Liver (tissue), 3 donors: Measurements from ENCODE around the gene HTR2B.

ENCODE experiments used
- EGR1 ChIP-seq, 2 donors: IDR thresholded peaks; 2 replicates each; pipeline ENCODE4 v1.6.1; 2016 to 2018; ENCODE audit warnings: antibody characterized with exemption in 2 of 2, low read depth in 2 of 2
- FOXA2 ChIP-seq: IDR thresholded peaks from 2 replicates; pipeline ENCODE4 v1.6.1; 2016; ENCODE audit warnings: antibody characterized with exemption
- RAD21 ChIP-seq, 2 donors: IDR thresholded peaks; 2 replicates each; pipeline ENCODE4 v1.6.1; 2016; ENCODE audit warnings: antibody characterized with exemption in 2 of 2, mild to moderate bottlenecking in 2 of 2
- RXRA ChIP-seq, 2 donors: IDR thresholded peaks; 2 replicates each; pipeline ENCODE4 v1.6.1; 2017 to 2018; ENCODE audit warnings: antibody characterized with exemption in 2 of 2, mild to moderate bottlenecking in 1 of 2
- TAF1 ChIP-seq: conservative IDR thresholded peaks from 2 replicates; pipeline ENCODE4 v1.6.1; 2016; ENCODE audit warnings: antibody characterized with exemption, mild to moderate bottlenecking
- TF ChIP-seq, protein P1 (sequence below): fragments of 150-350 bp; IDR thresholded peaks from 2 replicates; pipeline ENCODE4 v1.5.1; 2017; ENCODE audit warnings: improper control_type of control experiment, low read depth, low read length; ENCODE audit not compliant: missing input control
- TF ChIP-seq, protein P2 (sequence below): IDR thresholded peaks from 2 replicates; pipeline ENCODE4 v1.6.1; 2016; ENCODE audit warnings: antibody characterized with exemption, mild to moderate bottlenecking
- donor health status: healthy.
- donor health status: healthy.

DNA sequence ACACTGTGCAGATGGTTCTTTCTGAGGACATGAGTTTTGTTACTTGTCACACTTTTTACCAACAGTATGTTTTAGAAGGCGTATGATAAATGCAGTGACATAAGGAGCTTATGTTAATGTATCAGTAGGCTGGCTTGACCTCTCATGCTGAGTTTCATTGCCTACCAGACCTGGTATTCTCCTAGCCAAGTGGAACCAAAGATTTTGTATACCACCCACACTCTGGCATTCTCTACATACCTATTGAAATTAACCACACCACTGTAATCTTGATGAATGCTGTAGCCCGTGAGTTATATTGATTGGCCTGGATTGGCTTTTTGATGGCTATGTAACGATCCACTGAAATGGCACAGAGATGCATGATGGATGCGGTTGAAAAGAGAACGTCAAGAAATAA is 11.4 kb downstream of the HTR2B start:
- no peak for TF ChIP-seq TAF1
- TF ChIP-seq, protein P1, sequence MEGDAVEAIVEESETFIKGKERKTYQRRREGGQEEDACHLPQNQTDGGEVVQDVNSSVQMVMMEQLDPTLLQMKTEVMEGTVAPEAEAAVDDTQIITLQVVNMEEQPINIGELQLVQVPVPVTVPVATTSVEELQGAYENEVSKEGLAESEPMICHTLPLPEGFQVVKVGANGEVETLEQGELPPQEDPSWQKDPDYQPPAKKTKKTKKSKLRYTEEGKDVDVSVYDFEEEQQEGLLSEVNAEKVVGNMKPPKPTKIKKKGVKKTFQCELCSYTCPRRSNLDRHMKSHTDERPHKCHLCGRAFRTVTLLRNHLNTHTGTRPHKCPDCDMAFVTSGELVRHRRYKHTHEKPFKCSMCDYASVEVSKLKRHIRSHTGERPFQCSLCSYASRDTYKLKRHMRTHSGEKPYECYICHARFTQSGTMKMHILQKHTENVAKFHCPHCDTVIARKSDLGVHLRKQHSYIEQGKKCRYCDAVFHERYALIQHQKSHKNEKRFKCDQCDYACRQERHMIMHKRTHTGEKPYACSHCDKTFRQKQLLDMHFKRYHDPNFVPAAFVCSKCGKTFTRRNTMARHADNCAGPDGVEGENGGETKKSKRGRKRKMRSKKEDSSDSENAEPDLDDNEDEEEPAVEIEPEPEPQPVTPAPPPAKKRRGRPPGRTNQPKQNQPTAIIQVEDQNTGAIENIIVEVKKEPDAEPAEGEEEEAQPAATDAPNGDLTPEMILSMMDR, result no peak
- TF ChIP-seq RXRA (IDR thresholded peaks at IDR 0.05), result no peak
- TF ChIP-seq RAD21 (IDR thresholded peaks at IDR 0.05), result no peak
- no peak for TF ChIP-seq EGR1 (IDR thresholded peaks at IDR 0.05; ENCODE audit: low read depth in 2 of 2)
- TF ChIP-seq FOXA2, result no peak
- TF ChIP-seq, protein P2, sequence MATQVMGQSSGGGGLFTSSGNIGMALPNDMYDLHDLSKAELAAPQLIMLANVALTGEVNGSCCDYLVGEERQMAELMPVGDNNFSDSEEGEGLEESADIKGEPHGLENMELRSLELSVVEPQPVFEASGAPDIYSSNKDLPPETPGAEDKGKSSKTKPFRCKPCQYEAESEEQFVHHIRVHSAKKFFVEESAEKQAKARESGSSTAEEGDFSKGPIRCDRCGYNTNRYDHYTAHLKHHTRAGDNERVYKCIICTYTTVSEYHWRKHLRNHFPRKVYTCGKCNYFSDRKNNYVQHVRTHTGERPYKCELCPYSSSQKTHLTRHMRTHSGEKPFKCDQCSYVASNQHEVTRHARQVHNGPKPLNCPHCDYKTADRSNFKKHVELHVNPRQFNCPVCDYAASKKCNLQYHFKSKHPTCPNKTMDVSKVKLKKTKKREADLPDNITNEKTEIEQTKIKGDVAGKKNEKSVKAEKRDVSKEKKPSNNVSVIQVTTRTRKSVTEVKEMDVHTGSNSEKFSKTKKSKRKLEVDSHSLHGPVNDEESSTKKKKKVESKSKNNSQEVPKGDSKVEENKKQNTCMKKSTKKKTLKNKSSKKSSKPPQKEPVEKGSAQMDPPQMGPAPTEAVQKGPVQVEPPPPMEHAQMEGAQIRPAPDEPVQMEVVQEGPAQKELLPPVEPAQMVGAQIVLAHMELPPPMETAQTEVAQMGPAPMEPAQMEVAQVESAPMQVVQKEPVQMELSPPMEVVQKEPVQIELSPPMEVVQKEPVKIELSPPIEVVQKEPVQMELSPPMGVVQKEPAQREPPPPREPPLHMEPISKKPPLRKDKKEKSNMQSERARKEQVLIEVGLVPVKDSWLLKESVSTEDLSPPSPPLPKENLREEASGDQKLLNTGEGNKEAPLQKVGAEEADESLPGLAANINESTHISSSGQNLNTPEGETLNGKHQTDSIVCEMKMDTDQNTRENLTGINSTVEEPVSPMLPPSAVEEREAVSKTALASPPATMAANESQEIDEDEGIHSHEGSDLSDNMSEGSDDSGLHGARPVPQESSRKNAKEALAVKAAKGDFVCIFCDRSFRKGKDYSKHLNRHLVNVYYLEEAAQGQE, result no peak
